GM12891 (cell line): ENCODE measurements around the gene HOTAIR.

Experiments used
- DNase-seq: peaks from one replicate; pipeline ENCODE4 v3.0.0; 2011; ENCODE audit warnings: low spot score; ENCODE audit not compliant: insufficient read length
- FAIRE-seq: peaks from 2 replicates; lab custom pipeline; 2011; peaks lifted over from hg19 to GRCh38; lab: Jason Lieb, UNC
- PAX5 ChIP-seq: IDR thresholded peaks from 2 replicates; pipeline ENCODE4 v1.6.1; 2011; ENCODE audit warnings: low read length, moderate library complexity, mild to moderate bottlenecking; ENCODE audit not compliant: insufficient read depth, severe bottlenecking
- POLR2A ChIP-seq: IDR thresholded peaks from 2 replicates; pipeline ENCODE4 v1.6.1; 2011; ENCODE audit warnings: low read depth, low read length, control low read depth
- POLR2AphosphoS5 ChIP-seq: IDR thresholded peaks from 2 replicates; pipeline ENCODE4 v1.6.1; 2011; ENCODE audit warnings: low read depth, low read length, control low read depth
- POU2F2 ChIP-seq: IDR thresholded peaks from 2 replicates; pipeline ENCODE4 v1.6.1; 2011; ENCODE audit warnings: low read depth, mild to moderate bottlenecking, control low read depth, low read length, moderate library complexity
- SPI1 ChIP-seq: IDR thresholded peaks from 2 replicates; pipeline ENCODE4 v1.6.1; 2011; ENCODE audit warnings: low read depth, low read length, control low read depth
- TAF1 ChIP-seq: IDR thresholded peaks from 2 replicates; pipeline ENCODE4 v1.6.1; 2011; ENCODE audit warnings: low read depth, low read length, control low read depth

HOTAIR gene

GRCh38 chr12:53985994-53986685 is 11.4 kb upstream of the HOTAIR start:
- TF ChIP-seq PAX5: no peak
- no peak for TF ChIP-seq SPI1
- DNase-seq (no peak), FAIRE-seq (peak; percentile 31)

DNA sequence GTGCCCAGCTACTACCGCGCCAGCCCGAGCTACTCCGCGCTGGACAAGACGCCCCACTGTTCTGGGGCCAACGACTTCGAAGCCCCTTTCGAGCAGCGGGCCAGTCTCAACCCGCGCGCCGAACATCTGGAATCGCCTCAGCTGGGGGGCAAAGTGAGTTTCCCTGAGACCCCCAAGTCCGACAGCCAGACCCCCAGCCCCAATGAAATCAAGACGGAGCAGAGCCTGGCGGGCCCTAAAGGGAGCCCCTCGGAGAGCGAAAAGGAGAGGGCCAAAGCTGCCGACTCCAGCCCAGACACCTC is 10.9 kb upstream of the HOTAIR start:
- TF ChIP-seq POU2F2 (no peak), POLR2AphosphoS5 (no peak), TAF1 (no peak), PAX5 (no peak), POLR2A (no peak), SPI1 (no peak)
- FAIRE-seq (no peak), DNase-seq (no peak)

DNA sequence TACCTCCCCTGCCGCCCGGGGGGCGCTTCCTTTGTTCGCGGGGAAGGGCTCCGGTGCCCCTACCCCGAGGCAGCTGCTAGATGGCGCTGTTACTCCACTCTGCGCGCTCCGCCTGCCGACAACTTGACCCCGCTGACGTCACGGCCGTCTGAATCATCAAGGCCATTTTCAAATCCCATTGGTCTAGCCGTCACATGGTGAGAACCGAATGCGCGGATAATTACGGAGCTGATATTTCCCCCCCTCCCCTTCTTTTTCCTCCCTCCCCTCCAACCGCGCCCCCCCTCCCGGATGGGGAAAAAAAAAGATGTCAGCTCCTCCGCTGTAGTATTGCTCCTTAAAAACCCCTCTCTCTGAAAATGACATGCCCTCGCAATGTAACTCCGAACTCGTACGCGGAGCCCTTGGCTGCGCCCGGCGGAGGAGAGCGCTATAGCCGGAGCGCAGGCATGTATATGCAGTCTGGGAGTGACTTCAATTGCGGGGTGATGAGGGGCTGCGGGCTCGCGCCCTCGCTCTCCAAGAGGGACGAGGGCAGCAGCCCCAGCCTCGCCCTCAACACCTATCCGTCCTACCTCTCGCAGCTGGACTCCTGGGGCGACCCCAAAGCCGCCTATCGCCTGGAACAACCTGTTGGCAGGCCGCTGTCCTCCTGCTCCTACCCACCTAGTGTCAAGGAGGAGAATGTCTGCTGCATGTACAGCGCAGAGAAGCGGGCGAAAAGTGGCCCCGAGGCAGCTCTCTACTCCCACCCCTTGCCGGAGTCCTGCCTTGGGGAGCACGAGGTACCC is 10.3 kb upstream of the HOTAIR start, which contains the start of gene HOXC10:
Gene HOXC10 (plus strand): TSS at position 246 of the 791 bp plus-strand sequence. CDS start 114 bp downstream, at position 360.
- FAIRE-seq (peak; percentile 66), DNase-seq (peak; percentile 77)
- TF ChIP-seq POLR2AphosphoS5 (no peak), POLR2A (no peak), POU2F2 (no peak), PAX5 (no peak), SPI1 (no peak), TAF1 (no peak)

DNA sequence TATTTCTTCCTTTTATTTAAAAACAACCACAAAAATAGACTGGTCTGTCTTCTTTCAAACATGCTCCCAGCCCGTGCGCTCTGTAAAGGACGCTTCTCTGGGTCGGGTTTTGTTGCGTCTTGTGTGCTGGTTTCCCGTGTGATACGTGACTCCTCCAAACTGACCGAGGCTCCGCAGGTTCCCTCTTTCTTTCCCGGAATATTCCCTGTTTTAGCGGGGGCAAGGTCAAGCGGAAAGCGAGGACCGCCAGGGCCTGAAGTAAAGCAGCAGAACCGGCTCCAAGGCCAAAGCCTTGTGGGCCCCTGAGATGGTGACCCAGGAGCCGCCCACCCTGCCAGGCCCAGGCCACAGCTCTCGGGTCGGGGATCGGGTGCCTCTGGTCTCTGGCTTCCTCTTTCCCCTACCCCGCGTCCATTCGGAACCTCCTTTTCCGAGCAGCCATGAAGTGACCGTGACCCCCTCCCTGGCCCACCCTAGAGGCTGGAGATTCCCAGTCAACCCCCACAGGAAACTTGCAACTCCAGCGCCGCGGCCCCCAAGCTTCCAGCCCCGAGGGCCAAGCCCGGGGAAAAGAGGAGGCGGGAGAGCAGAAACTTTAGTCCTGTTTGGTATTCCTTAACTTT is 9.3 kb upstream of the HOTAIR start:
- FAIRE-seq (no peak), DNase-seq (no peak)
- no peak for TF ChIP-seq SPI1
- no peak for TF ChIP-seq POU2F2
- no peak for TF ChIP-seq PAX5
- no peak for TF ChIP-seq POLR2AphosphoS5
- no peak for TF ChIP-seq TAF1
- TF ChIP-seq POLR2A: no peak

- TF ChIP-seq SPI1 (no peak), PAX5 (no peak), POLR2AphosphoS5 (no peak)
- DNase-seq: no peak
- no peak for FAIRE-seq
Observed at GRCh38 chr12:53983568-53983949, 8.8 kb upstream of the HOTAIR start.

GRCh38 chr12:53982648-53983567 is 8.2 kb upstream of the HOTAIR start:
- DNase-seq: no peak
- no peak for TF ChIP-seq POLR2AphosphoS5
- no peak for FAIRE-seq

- DNase-seq: no peak
- no peak for FAIRE-seq
- TF ChIP-seq TAF1 (no peak), POLR2A (no peak), POLR2AphosphoS5 (no peak), SPI1 (no peak), POU2F2 (no peak), PAX5 (no peak)
Observed at GRCh38 chr12:53981634-53982565, 7.1 kb upstream of the HOTAIR start.

- DNase-seq (no peak), FAIRE-seq (no peak)
- no peak for TF ChIP-seq POLR2AphosphoS5
- TF ChIP-seq POU2F2: no peak
- TF ChIP-seq PAX5: no peak
- TF ChIP-seq SPI1: no peak
- TF ChIP-seq TAF1: no peak
- no peak for TF ChIP-seq POLR2A
Observed at GRCh38 chr12:53980802-53981496, 6.2 kb upstream of the HOTAIR start.
